ENCODE data around the gene TNF.
A peak's percentile ranks its signal among the peaks of the same experiment; 100 is the strongest.

The TNF gene

GRCh38 chr6:31573239-31574105, 1.9 kb upstream of the TNF start:
- no peak for DNase-seq

- DNase-seq, result peak in 1 of 2 donors; percentile 32
These were observed 981 bp upstream of the TNF start for GRCh38 chr6:31574106-31575061.

GRCh38 chr6:31575952-31576685, 754 bp downstream of the TNF start:
- peak; percentile 62 to 76 for DNase-seq

GRCh38 chr6:31576897-31577578, 1.7 kb downstream of the TNF start:
- DNase-seq, result peak; percentile 84

- DNase-seq, result peak; percentile 62 to 71
These were observed 2.2 kb downstream of the TNF start for GRCh38 chr6:31577579-31577966.

GRCh38 chr6:31578184-31579118, 3.1 kb downstream of the TNF start:
- DNase-seq, result peak; percentile 72 to 75

- DNase-seq, result peak; percentile 50 to 69
These were observed 3.7 kb downstream of the TNF start for GRCh38 chr6:31579119-31579505.

- peak; percentile 51 to 70 for DNase-seq
These were observed 4.4 kb downstream of the TNF start for GRCh38 chr6:31579546-31580437.

- peak in 1 of 2 donors; percentile 12 for DNase-seq
These were observed 5.0 kb downstream of the TNF start for GRCh38 chr6:31580438-31580740.

- peak; percentile 64 to 82 for DNase-seq
These were observed 5.6 kb downstream of the TNF start for GRCh38 chr6:31580807-31581433.

- DNase-seq, result peak in 1 of 2 donors; percentile 9
These were observed 6.3 kb downstream of the TNF start for GRCh38 chr6:31581434-31582229.

GRCh38 chr6:31582230-31582643, 6.9 kb downstream of the TNF start, which contains the start of gene LTB:
LTB (minus strand) TSS chr6:31582424; CDS start chr6:31582417, 7 bp downstream.
- no peak for DNase-seq

- DNase-seq, result peak in 1 of 2 donors; percentile 22
These were observed 10.1 kb downstream of the TNF start for GRCh38 chr6:31585491-31585890.

GRCh38 chr6:31586008-31586407, 10.6 kb downstream of the TNF start, which contains the start of gene LST1:
LST1 (plus strand) TSS chr6:31586277; CDS start chr6:31587300, 1,023 bp downstream.
- DNase-seq, result peak; percentile 80 to 81

- DNase-seq, result peak; percentile 68 to 76
These were observed 11.4 kb downstream of the TNF start for GRCh38 chr6:31586599-31587281.

- peak; percentile 3 to 34 for DNase-seq
These were observed 12.7 kb downstream of the TNF start for GRCh38 chr6:31587791-31588777.

All from inflammatory macrophage treated with lipopolysaccharide for 1 hour (primary cell).